GM12878 (cell line): ENCODE data around the gene PPP1R12B. TPM values are rescaled to one million over a fixed set of nuclear protein-coding genes. Genes with fewer than 3 reads are reported as not detected.
"Not testable (repeated sequence)": the region's sequence is repeated elsewhere in the genome, so short reads cannot be mapped to it uniquely, and the experiment has no call there.

Experiments used
- ATAC-seq: fragments of 200-7000 bp; cut with Tn5 transposase; 3 replicates; pipeline ENCODE4 v1.9.1; 2020; ENCODE audit warnings: mild to moderate bottlenecking, moderate library complexity
- BruUV-seq: library from RNA; stranded (reverse); fragments of 400-500 nt; replicated peaks from 2 replicates; lab custom pipeline; 2021; lab: Mats Ljungman, UMichigan
- CTCF ChIA-PET: fragments of 300-600 bp; sonication (Branson Sonifier 250); formaldehyde crosslinking; extraction: SDS; loops from one replicate; lab custom pipeline; 2021; ENCODE audit warnings: inconsistent platforms; lab: Yijun Ruan, JAX
- POLR2A ChIA-PET: fragments of 350-600 bp; formaldehyde crosslinking; extraction: SDS; loops from one replicate; lab custom pipeline; 2021; ENCODE audit warnings: inconsistent platforms; lab: Charles Lee
- RAD21 ChIA-PET: fragments of 300-600 bp; sonication (Branson Sonifier 250); formaldehyde crosslinking; loops from one replicate; lab custom pipeline; 2023; ENCODE audit warnings: antibody characterized with exemption; ENCODE audit not compliant: unreplicated experiment; lab: Charles Lee
- SMC1A ChIA-PET: fragments of 300-600 bp; sonication (Branson Sonifier 250); formaldehyde crosslinking; loops from one replicate; lab custom pipeline; 2023; ENCODE audit not compliant: unreplicated experiment, uncharacterized antibody; lab: Charles Lee
- DNase-seq: peaks from one replicate; pipeline ENCODE4 v3.0.0-alpha.2; 2011; ENCODE audit warnings: low read depth, low spot score
- FAIRE-seq: peaks from 3 replicates; lab custom pipeline; 2011; peaks lifted over from hg19 to GRCh38; lab: Jason Lieb, UNC
- H2AFZ ChIP-seq: 2 replicates; pipeline ENCODE4 v1.6.0; 2011; ENCODE audit warnings: low read depth, low read length, control low read depth; ENCODE audit not compliant: control insufficient read depth
- H3K27ac ChIP-seq: 2 replicates; pipeline ENCODE4 v1.5.1; 2011; ENCODE audit warnings: control low read depth; ENCODE audit not compliant: control insufficient read depth, insufficient read depth
- H3K27me3 ChIP-seq, 2 experiments: replicated peaks in 1 of 2; 2 replicates each; pipeline versions ENCODE4 v1.6.0 to v1.6.1; 2011; ENCODE audit warnings: low read length in 1 of 2; ENCODE audit not compliant: control insufficient read depth in 2 of 2, insufficient read depth in 2 of 2
- H3K36me3 ChIP-seq, 2 experiments: 2 replicates each; pipeline ENCODE4 v1.5.1; 2011; ENCODE audit warnings: low read length in 1 of 2; ENCODE audit not compliant: control insufficient read depth in 2 of 2, insufficient read depth in 2 of 2
- H3K4me1 ChIP-seq: 2 replicates; pipeline ENCODE4 v1.6.1; 2011; ENCODE audit warnings: mild to moderate bottlenecking, low read length, moderate library complexity, mixed read lengths; ENCODE audit not compliant: control insufficient read depth, insufficient read depth
- H3K4me2 ChIP-seq: 2 replicates; pipeline ENCODE4 v1.6.0; 2011; ENCODE audit warnings: control low read depth; ENCODE audit not compliant: control insufficient read depth, insufficient read depth
- H3K4me3 ChIP-seq: fragments of 200-600 bp; sonication (generic); 2 replicates; pipeline ENCODE4 v1.5.1; 2016
- H3K79me2 ChIP-seq: 2 replicates; pipeline ENCODE4 v1.6.0; 2011; ENCODE audit warnings: low read length; ENCODE audit not compliant: control insufficient read depth, insufficient read depth
- H3K9ac ChIP-seq: 2 replicates; pipeline ENCODE4 v1.8.0; 2011; ENCODE audit warnings: low read length, control low read depth, mixed read lengths; ENCODE audit not compliant: control insufficient read depth, insufficient read depth
- H3K9me3 ChIP-seq: replicated peaks from 3 replicates; pipeline ENCODE4 v1.5.1; 2011; ENCODE audit warnings: mild to moderate bottlenecking, low read length; ENCODE audit not compliant: control insufficient read depth, insufficient read depth
- H4K20me1 ChIP-seq: 2 replicates; pipeline ENCODE4 v1.6.0; 2011; ENCODE audit not compliant: control insufficient read depth, insufficient read depth
- BCL3 ChIP-seq: IDR thresholded peaks from 2 replicates; pipeline ENCODE4 v1.6.1; 2011; ENCODE audit warnings: borderline replicate concordance, low read depth, mild to moderate bottlenecking, moderate library complexity, low read length; ENCODE audit not compliant: insufficient read depth, poor library complexity, severe bottlenecking
- BHLHE40 ChIP-seq, 2 experiments: fragments of 450-650 bp in 1 of 2; IDR thresholded peaks; 2 replicates each; pipeline ENCODE4 v1.6.1; 2011 to 2017; ENCODE audit warnings: low read depth in 2 of 2, borderline replicate concordance in 1 of 2, improper control_type of control experiment in 1 of 2, low read length in 1 of 2, mild to moderate bottlenecking in 1 of 2
- CBFB ChIP-seq: IDR thresholded peaks from 2 replicates; pipeline ENCODE4 v1.6.1; 2016; ENCODE audit warnings: antibody characterized with exemption, low read depth
- DPF2 ChIP-seq: fragments of 450-650 bp; IDR thresholded peaks from 2 replicates; pipeline ENCODE4 v1.6.1; 2017; ENCODE audit warnings: mild to moderate bottlenecking
- EED ChIP-seq: sonication (generic); IDR thresholded peaks from 2 replicates; pipeline ENCODE4 v1.6.1; 2016; ENCODE audit warnings: antibody characterized with exemption, low read depth
- ETV6 ChIP-seq, 2 experiments: fragments of 450-650 bp in 1 of 2; IDR thresholded peaks in 1 of 2; conservative IDR thresholded peaks in 1 of 2; 2 replicates each; pipeline ENCODE4 v1.6.1; 2014; ENCODE audit warnings: antibody characterized with exemption in 1 of 2, borderline replicate concordance in 1 of 2, low read depth in 1 of 2, mild to moderate bottlenecking in 1 of 2, moderate library complexity in 1 of 2
- FOXM1 ChIP-seq: IDR thresholded peaks from 2 replicates; pipeline ENCODE4 v1.6.1; 2012; ENCODE audit warnings: low read depth, mild to moderate bottlenecking, inconsistent platforms, low read length, moderate library complexity
- IRF4 ChIP-seq: IDR thresholded peaks from 2 replicates; pipeline ENCODE4 v1.6.1; 2011; ENCODE audit warnings: low read depth, low read length
- JUND ChIP-seq: IDR thresholded peaks from 2 replicates; pipeline ENCODE4 v1.6.1; 2012; ENCODE audit warnings: low read depth, mild to moderate bottlenecking, low read length, improper control_type of control experiment, moderate library complexity
- MLLT1 ChIP-seq: fragments of 450-650 bp; IDR thresholded peaks from 2 replicates; pipeline ENCODE4 v1.6.1; 2016; ENCODE audit warnings: mild to moderate bottlenecking
- MTA2 ChIP-seq: fragments of 450-650 bp; IDR thresholded peaks from 2 replicates; pipeline ENCODE4 v1.6.1; 2016; ENCODE audit warnings: low read depth, mild to moderate bottlenecking, moderate library complexity
- PML ChIP-seq: IDR thresholded peaks from 2 replicates; pipeline ENCODE4 v1.6.1; 2012; ENCODE audit warnings: low read length, inconsistent platforms
- SKIL ChIP-seq: fragments of 450-650 bp; IDR thresholded peaks from 2 replicates; pipeline ENCODE4 v1.6.1; 2017; ENCODE audit warnings: mild to moderate bottlenecking, low read depth, inconsistent platforms; ENCODE audit not compliant: poor library complexity, severe bottlenecking
- TCF3 ChIP-seq: IDR thresholded peaks from 2 replicates; pipeline ENCODE4 v1.6.1; 2012; ENCODE audit warnings: low read depth, mild to moderate bottlenecking, low read length, borderline replicate concordance; ENCODE audit not compliant: insufficient read depth
- TCF7 ChIP-seq: IDR thresholded peaks from 2 replicates; pipeline ENCODE4 v1.6.1; 2014; ENCODE audit warnings: antibody characterized with exemption, borderline replicate concordance
- ZNF217 ChIP-seq: fragments of 450-650 bp; IDR thresholded peaks from 2 replicates; pipeline ENCODE4 v1.6.1; 2017; ENCODE audit warnings: antibody characterized with exemption, mild to moderate bottlenecking
- in situ Hi-C: fragments of 300-500 bp; cut with MboI; formaldehyde crosslinking; loops from 9 replicates; pipeline ENCODE4 v1.14.3; 2018; ENCODE audit warnings: mixed read lengths
- intact Hi-C: fragments of 100-400 bp; cut with micrococcal nuclease; formaldehyde crosslinking; loops from one replicate; pipeline ENCODE4 v1.14.2; 2022; ENCODE audit not compliant: unreplicated experiment
- polyA plus RNA-seq, 11 experiments: library from polyadenylated mRNA; depleted of rRNA in 4 of 11; unstranded in 6 of 11; stranded (reverse) in 5 of 11; fragments of >200 nt; fragmentation: Nextera tagmentation in 4 of 11; fragmentation: Illumina TruSeq in 1 of 11; extraction: Ambion mirVana in 4 of 11; extraction: Trizol in 1 of 11; gene quantifications; 1 replicate in 1 of 11; 2 replicates in 10 of 11; pipeline versions ENCODE4 v1.2.1 to v1.2.3, GENCODE V29; 2011 to 2016; ENCODE audit warnings: inconsistent platforms in 2 of 11, missing spikeins in 2 of 11, low read depth in 1 of 11
- total RNA-seq, 4 experiments: library from RNA; depleted of rRNA in 3 of 4; stranded (reverse); fragments of >200 nt in 3 of 4; fragmentation: Illumina TruSeq in 1 of 4; extraction: Trizol in 1 of 4; gene quantifications; 2 replicates each; pipeline versions ENCODE4 v1.2.1 to v1.2.3, GENCODE V29; 2013 to 2021
- TF ChIP-seq, protein P1 (sequence below): fragments of 450-650 bp; IDR thresholded peaks from 2 replicates; pipeline ENCODE4 v1.6.1; 2017; ENCODE audit warnings: low read depth, mild to moderate bottlenecking, moderate library complexity

The PPP1R12B gene
- total and polyA plus RNA-seq, 10 of the 15 experiments (the other 5 are each of a cell fraction or from before 2014, with no cell fraction given), result 0.29 to 9.4 (median 4.7) TPM

DNA sequence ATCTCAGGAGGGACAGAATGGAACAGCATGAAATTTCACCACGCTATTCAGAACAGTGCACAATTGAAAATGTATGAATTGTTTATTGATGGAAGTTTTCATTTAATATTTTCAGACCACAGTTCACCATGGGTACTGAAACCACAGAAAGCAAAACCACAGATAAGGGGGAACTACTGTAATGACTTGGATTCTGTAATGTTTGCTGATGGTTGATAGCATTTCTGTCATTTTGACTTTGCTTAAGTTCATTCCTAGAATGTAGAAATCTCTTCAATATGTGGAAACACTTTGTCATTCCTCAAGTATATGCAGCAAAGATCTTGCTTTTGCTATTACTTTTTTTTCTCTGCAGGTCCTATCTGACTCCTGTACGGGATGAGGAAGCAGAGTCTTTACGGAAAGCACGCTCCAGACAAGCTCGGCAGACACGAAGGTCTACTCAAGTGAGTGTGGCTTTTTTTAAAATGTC, 139.7 kb downstream of the PPP1R12B start (continued):
- TF ChIP-seq TCF7 (peak; percentile 64; the same call in 1 of the 2 replicates), JUND (0 out of 2 replicates have a peak, but pooled peaks have one; percentile 27), DPF2 (peak; percentile 85), EED (peak; percentile 80), BHLHE40 (IDR thresholded peaks at IDR 0.05; ENCODE audit: borderline replicate concordance in 1 of 2, low read depth in 2 of 2, low read length in 1 of 2) (peak in 1 of 2 experiments; percentile 40; a peak in 1 of 4 replicates), MTA2 (peak; percentile 82), ZNF217 (peak; percentile 91; the same call in 1 of the 2 replicates), SKIL (peak; percentile 72), CBFB (peak; percentile 93), PML (0 out of 2 replicates have a peak, but pooled peaks have one; percentile 25), FOXM1 (peak; percentile 84), ETV6 (conservative IDR thresholded peaks at IDR 0.05 in 1 of 2, IDR thresholded peaks at IDR 0.05 in 1 of 2; ENCODE audit: borderline replicate concordance in 1 of 2, low read depth in 1 of 2) (peak in 1 of 2 experiments; percentile 84; a peak in 2 of 4 replicates), BCL3 (peak; percentile 59), MLLT1 (peak; percentile 90), IRF4 (peak; percentile 94), TCF3 (0 out of 2 replicates have a peak, but pooled peaks have one; percentile 59)
- TF ChIP-seq, protein P1, sequence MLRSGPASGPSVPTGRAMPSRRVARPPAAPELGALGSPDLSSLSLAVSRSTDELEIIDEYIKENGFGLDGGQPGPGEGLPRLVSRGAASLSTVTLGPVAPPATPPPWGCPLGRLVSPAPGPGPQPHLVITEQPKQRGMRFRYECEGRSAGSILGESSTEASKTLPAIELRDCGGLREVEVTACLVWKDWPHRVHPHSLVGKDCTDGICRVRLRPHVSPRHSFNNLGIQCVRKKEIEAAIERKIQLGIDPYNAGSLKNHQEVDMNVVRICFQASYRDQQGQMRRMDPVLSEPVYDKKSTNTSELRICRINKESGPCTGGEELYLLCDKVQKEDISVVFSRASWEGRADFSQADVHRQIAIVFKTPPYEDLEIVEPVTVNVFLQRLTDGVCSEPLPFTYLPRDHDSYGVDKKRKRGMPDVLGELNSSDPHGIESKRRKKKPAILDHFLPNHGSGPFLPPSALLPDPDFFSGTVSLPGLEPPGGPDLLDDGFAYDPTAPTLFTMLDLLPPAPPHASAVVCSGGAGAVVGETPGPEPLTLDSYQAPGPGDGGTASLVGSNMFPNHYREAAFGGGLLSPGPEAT, result peak; percentile 58; the same call in 1 of the 2 replicates

DNA sequence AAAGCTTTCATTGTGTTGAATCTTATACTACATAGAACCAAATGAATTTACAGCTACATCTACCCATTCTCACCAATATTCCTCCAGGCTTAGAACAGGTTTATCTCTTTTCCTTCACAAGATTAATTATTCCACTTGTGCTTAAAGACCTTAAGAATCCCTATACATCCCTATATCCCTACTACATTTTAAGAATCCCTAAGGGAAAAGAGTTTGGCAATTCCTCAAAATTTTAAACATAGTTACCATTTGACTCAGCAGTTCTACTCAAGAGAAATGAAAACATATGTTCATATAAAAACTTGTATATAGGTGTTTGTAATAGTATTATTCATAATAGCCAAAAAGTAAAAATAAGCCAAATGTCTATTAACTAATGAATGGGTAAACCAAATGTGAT, 140.6 kb downstream of the PPP1R12B start:
- intact Hi-C loops, result not testable (repeated sequence)

More for the DNA sequence above, 140.6 kb downstream of the PPP1R12B start:
- H3K27ac ChIP-seq, H2AFZ ChIP-seq, RAD21 ChIA-PET, DNase-seq, H3K4me3 ChIP-seq, H3K79me2 ChIP-seq, CTCF ChIA-PET, H3K9ac ChIP-seq, H3K36me3 ChIP-seq, ATAC-seq, H3K27me3 ChIP-seq, in situ Hi-C loops, FAIRE-seq, SMC1A ChIA-PET, BruUV-seq, POLR2A ChIA-PET, H4K20me1 ChIP-seq, H3K9me3 ChIP-seq: not testable (repeated sequence)
- peaks cover 17% of the 10 kb centered on the region for H3K4me1 ChIP-seq
- peak overlapping the region; percentile 66 for H3K4me2 ChIP-seq
